H1 (cell line): ENCODE data around the gene UNK. TPM values are rescaled to one million over a fixed set of nuclear protein-coding genes. Genes with fewer than 3 reads are reported as not detected.

Source experiments
- CTCF ChIA-PET: fragments of 300-600 bp; sonication (Branson Sonifier 250); formaldehyde crosslinking; loops from one replicate; lab custom pipeline; 2021; ENCODE audit not compliant: partially characterized antibody; lab: Charles Lee
- POLR2A ChIA-PET: fragments of 300-600 bp; sonication (Branson Sonifier 250); formaldehyde crosslinking; loops from one replicate; lab custom pipeline; 2021; ENCODE audit warnings: inconsistent platforms; ENCODE audit not compliant: partially characterized antibody; lab: Charles Lee
- DNase-seq, 2 experiments: peaks; one replicate each; pipeline versions ENCODE4 v3.0.0 to v3.0.0-alpha.2; 2010 to 2022; ENCODE audit warnings: low spot score in 2 of 2, low read depth in 1 of 2, mixed read lengths in 1 of 2
- FAIRE-seq: peaks from 2 replicates; lab custom pipeline; 2011; peaks lifted over from hg19 to GRCh38; lab: Jason Lieb, UNC
- H2AFZ ChIP-seq: 2 replicates; pipeline ENCODE4 v1.8.1; 2012; ENCODE audit warnings: low read length, inconsistent platforms
- H2AK5ac ChIP-seq: 2 replicates; pipeline ENCODE4 v1.6.1; 2013; ENCODE audit warnings: low read depth, low read length
- H2BK120ac ChIP-seq: replicated peaks from 2 replicates; pipeline ENCODE3; 2013; ENCODE audit warnings: low read depth, low read length, inconsistent platforms
- H2BK12ac ChIP-seq: 2 replicates; pipeline ENCODE4 v1.6.1; 2013; ENCODE audit warnings: low read depth, low read length
- H2BK15ac ChIP-seq: 2 replicates; pipeline ENCODE4 v1.6.1; 2013; ENCODE audit warnings: low read length
- H2BK20ac ChIP-seq: 2 replicates; pipeline ENCODE4 v1.6.1; 2013; ENCODE audit warnings: low read length
- H2BK5ac ChIP-seq: 2 replicates; pipeline ENCODE4 v1.6.1; 2013; ENCODE audit warnings: low read depth, low read length
- H3K14ac ChIP-seq: 2 replicates; pipeline ENCODE4 v1.6.1; 2013; ENCODE audit warnings: inconsistent platforms; ENCODE audit not compliant: insufficient read length
- H3K18ac ChIP-seq: 2 replicates; pipeline ENCODE4 v1.6.1; 2013; ENCODE audit warnings: low read length; ENCODE audit errors: extremely low read depth
- H3K23ac ChIP-seq: 2 replicates; pipeline ENCODE4 v1.6.1; 2013; ENCODE audit warnings: inconsistent platforms; ENCODE audit not compliant: insufficient read length
- H3K23me2 ChIP-seq: 2 replicates; pipeline ENCODE4 v1.6.1; 2013; ENCODE audit warnings: low read depth, low read length
- H3K27ac ChIP-seq: 2 replicates; pipeline ENCODE4 v1.6.1; 2011; ENCODE audit warnings: low read depth, low read length, inconsistent platforms
- H3K27me3 ChIP-seq, 4 experiments: replicated peaks in 1 of 4; 1 replicate in 1 of 4; 2 replicates in 3 of 4; pipeline versions ENCODE4 v1.6.1 to v1.8.1; 2011 to 2013; ENCODE audit warnings: low read length in 3 of 4, mild to moderate bottlenecking in 3 of 4, inconsistent platforms in 2 of 4, mixed read lengths in 2 of 4, moderate library complexity in 1 of 4; ENCODE audit not compliant: control insufficient read depth in 3 of 4, insufficient read depth in 3 of 4; ENCODE audit errors: extremely low read depth in 1 of 4
- H3K36me3 ChIP-seq, 4 experiments: 2 replicates each; pipeline versions ENCODE4 v1.6.1 to v1.8.1; 2011 to 2013; ENCODE audit warnings: mild to moderate bottlenecking in 4 of 4, low read length in 3 of 4, moderate library complexity in 2 of 4, control low read depth in 1 of 4, inconsistent platforms in 1 of 4; ENCODE audit not compliant: insufficient read depth in 4 of 4, control insufficient read depth in 2 of 4
- H3K4ac ChIP-seq: replicated peaks from 2 replicates; pipeline ENCODE3; 2013; ENCODE audit warnings: low read length, low read depth, mixed read lengths, inconsistent platforms; ENCODE audit not compliant: insufficient read length
- H3K4me1 ChIP-seq, 4 experiments: replicated peaks in 1 of 4; 1 replicate in 1 of 4; 2 replicates in 3 of 4; pipeline versions ENCODE4 v1.6.1 to v1.8.1; 2011 to 2013; ENCODE audit warnings: low read length in 3 of 4, inconsistent platforms in 2 of 4, mixed read lengths in 1 of 4; ENCODE audit not compliant: insufficient read depth in 4 of 4, control insufficient read depth in 3 of 4
- H3K4me2 ChIP-seq, 2 experiments: 2 replicates each; pipeline versions ENCODE4 v1.6.1 to v1.8.1; 2011 to 2013; ENCODE audit warnings: low read depth in 2 of 2, low read length in 2 of 2, control low read depth in 1 of 2, inconsistent platforms in 1 of 2, mild to moderate bottlenecking in 1 of 2; ENCODE audit not compliant: insufficient read depth in 1 of 2
- H3K4me3 ChIP-seq, 4 experiments: fragments of 200-600, 300-600 bp in 1 of 4; sonication (generic), shearing (Covaris generic), sonication (Bioruptor Twin) in 1 of 4; 2 replicates each; pipeline versions ENCODE4 v1.5.1 to v1.8.1; 2011 to 2016; ENCODE audit warnings: low read length in 4 of 4, low read depth in 3 of 4, control low read depth in 2 of 4, inconsistent platforms in 2 of 4, mild to moderate bottlenecking in 2 of 4, mixed read lengths in 1 of 4, moderate library complexity in 1 of 4; ENCODE audit not compliant: insufficient read depth in 2 of 4; ENCODE audit errors: extremely low read depth in 1 of 4
- H3K56ac ChIP-seq: replicated peaks from 2 replicates; pipeline ENCODE3; 2013; ENCODE audit warnings: low read depth, mild to moderate bottlenecking, mixed read lengths, low read length, inconsistent platforms; ENCODE audit not compliant: insufficient read length
- H3K79me1 ChIP-seq: 2 replicates; pipeline ENCODE4 v1.6.1; 2013; ENCODE audit warnings: low read depth, low read length, control low read depth
- H3K79me2 ChIP-seq, 2 experiments: 2 replicates each; pipeline versions ENCODE4 v1.6.1 to v1.8.1; 2012 to 2013; ENCODE audit warnings: low read length in 2 of 2, mild to moderate bottlenecking in 2 of 2, inconsistent platforms in 1 of 2; ENCODE audit not compliant: insufficient read depth in 2 of 2, control insufficient read depth in 1 of 2
- H3K9ac ChIP-seq, 4 experiments: replicated peaks in 1 of 4; 1 replicate in 1 of 4; 2 replicates in 3 of 4; pipeline versions ENCODE4 v1.6.1 to v1.8.1; 2011 to 2013; ENCODE audit warnings: low read depth in 3 of 4, low read length in 3 of 4, control low read depth in 2 of 4, mild to moderate bottlenecking in 2 of 4, moderate library complexity in 2 of 4, inconsistent platforms in 1 of 4; ENCODE audit errors: extremely low read depth in 1 of 4
- H3K9me3 ChIP-seq, 2 experiments: 2 replicates each; pipeline versions ENCODE4 v1.6.1 to v1.8.1; 2012 to 2013; ENCODE audit warnings: mild to moderate bottlenecking in 2 of 2, moderate library complexity in 2 of 2, control low read depth in 1 of 2, inconsistent platforms in 1 of 2, low read depth in 1 of 2, low read length in 1 of 2, mixed read lengths in 1 of 2; ENCODE audit not compliant: insufficient read depth in 2 of 2
- H4K20me1 ChIP-seq, 2 experiments: replicated peaks in 1 of 2; 2 replicates each; pipeline versions ENCODE3 to v1.8.1; 2011 to 2013; ENCODE audit warnings: inconsistent platforms in 2 of 2, low read length in 2 of 2, mild to moderate bottlenecking in 1 of 2; ENCODE audit not compliant: insufficient read depth in 2 of 2, control insufficient read depth in 1 of 2
- H4K5ac ChIP-seq: 2 replicates; pipeline ENCODE4 v1.6.1; 2013; ENCODE audit warnings: low read length, low read depth, mixed read lengths, inconsistent platforms; ENCODE audit not compliant: insufficient read length
- H4K8ac ChIP-seq: 2 replicates; pipeline ENCODE4 v1.8.0; 2013; ENCODE audit warnings: mild to moderate bottlenecking, moderate library complexity, low read length, inconsistent platforms; ENCODE audit not compliant: insufficient read depth; ENCODE audit errors: extremely low read depth
- H4K91ac ChIP-seq: replicated peaks from 2 replicates; pipeline ENCODE3; 2013; ENCODE audit warnings: low read length, mixed read lengths, inconsistent platforms; ENCODE audit not compliant: insufficient read length
- BACH1 ChIP-seq: IDR thresholded peaks from 2 replicates; pipeline ENCODE4 v1.6.1; 2012; ENCODE audit warnings: low read length, improper control_type of control experiment
- CBX8 ChIP-seq: fragments of 300-800, 300-1000 bp; sonication (generic); IDR thresholded peaks from 2 replicates; pipeline ENCODE4 v1.7.1; 2016; ENCODE audit warnings: low read depth, low read length, borderline replicate concordance
- NANOG ChIP-seq: IDR thresholded peaks from 2 replicates; pipeline ENCODE4 v1.6.1; 2011; ENCODE audit warnings: low read length, low read depth, mild to moderate bottlenecking, inconsistent platforms; ENCODE audit not compliant: insufficient read depth, poor library complexity, severe bottlenecking
- RFX5 ChIP-seq: IDR thresholded peaks from 2 replicates; pipeline ENCODE4 v1.6.1; 2011; ENCODE audit warnings: low read depth, low read length, improper control_type of control experiment, borderline replicate concordance
- RNF2 ChIP-seq: fragments of 200-900, 300-1000 bp; sonication (generic); IDR thresholded peaks from 2 replicates; pipeline ENCODE4 v1.7.1; 2016; ENCODE audit warnings: borderline replicate concordance, low read depth, mild to moderate bottlenecking, antibody characterized with exemption, low read length; ENCODE audit not compliant: poor library complexity, severe bottlenecking; ENCODE audit errors: missing control alignments
- SIN3A ChIP-seq, 2 experiments: IDR thresholded peaks in 1 of 2; conservative IDR thresholded peaks in 1 of 2; 2 replicates each; pipeline ENCODE4 v1.6.1; 2011 to 2012; ENCODE audit warnings: low read length in 2 of 2, improper control_type of control experiment in 1 of 2, low read depth in 1 of 2, mild to moderate bottlenecking in 1 of 2
- SP1 ChIP-seq: IDR thresholded peaks from 2 replicates; pipeline ENCODE4 v1.6.1; 2011; ENCODE audit warnings: low read depth, low read length
- SP4 ChIP-seq: IDR thresholded peaks from 2 replicates; pipeline ENCODE4 v1.6.1; 2012; ENCODE audit warnings: low read length, inconsistent platforms
- TEAD4 ChIP-seq: IDR thresholded peaks from 2 replicates; pipeline ENCODE4 v1.6.1; 2012; ENCODE audit warnings: low read depth, low read length, inconsistent platforms, mixed read lengths
- ZNF274 ChIP-seq: IDR thresholded peaks from 2 replicates; pipeline ENCODE4 v1.7.0; 2012; ENCODE audit warnings: low read length, borderline replicate concordance; ENCODE audit errors: extremely low read depth
- WGBS, 2 experiments: shearing (Covaris generic) in 1 of 2; methylation state at CpG; one replicate each; pipeline versions ENCODE4 v1.1.6 to v1.1.7; 2013 to 2015; ENCODE audit warnings: low lambda C conversion rate in 2 of 2, mixed read lengths in 2 of 2, inconsistent platforms in 1 of 2, low coverage in 1 of 2, missing lambda C conversion rate in 1 of 2; ENCODE audit not compliant: insufficient replicate concordance in 2 of 2, insufficient coverage in 1 of 2, insufficient read length in 1 of 2; ENCODE audit errors: extremely low coverage in 1 of 2, missing lambda C conversion rate in 1 of 2; 5-methylcytosine and 5-hydroxymethylcytosine counted together
- polyA plus RNA-seq, 7 experiments: library from polyadenylated mRNA; depleted of rRNA in 3 of 7; stranded (reverse) in 5 of 7; unstranded in 2 of 7; fragments of >200 nt in 5 of 7; fragments of 200-250 nt in 2 of 7; gene quantifications; 1 replicate in 5 of 7; 2 replicates in 1 of 7; 4 replicates in 1 of 7; pipeline versions ENCODE4 v1.2.1 to v1.2.3, GENCODE V29; 2011 to 2013; ENCODE audit warnings: missing spikeins in 2 of 7, mixed read lengths in 2 of 7
- total RNA-seq: library from RNA; stranded (reverse); fragmentation: NEBNext Ultra II Directional; extraction: Animal tissue kit (Norgen Biotek cat#: 25700); gene quantifications from 2 replicates; pipeline ENCODE4 v1.2.1, GENCODE V29; 2021

Gene UNK
- total and polyA plus RNA-seq, 2 of the 8 experiments (the other 6 are each of a cell fraction or from before 2014, with no cell fraction given): 24.2 to 33.3 TPM

GRCh38 chr17:75825149-75825552 lies 40.5 kb downstream of the UNK start:
- POLR2A ChIA-PET: interaction anchor here (0.6 to 16.0 kb wide), 4 partner anchors 10 to 275 kb away, joined by 3 to 216 read pairs (median 36); partner anchors contain the start of gene UNK
- TF ChIP-seq SP1 (no peak), CBX8 (no peak), RNF2 (no peak), BACH1 (no peak), TEAD4 (no peak), SIN3A (conservative IDR thresholded peaks at IDR 0.05 in 1 of 2, IDR thresholded peaks at IDR 0.05 in 1 of 2; ENCODE audit: low read depth in 1 of 2, low read length in 2 of 2) (no peak), SP4 (no peak), NANOG (no peak), RFX5 (no peak), ZNF274 (no peak)
- TF ChIP-seq, all 59 proteins: peak for 0
- WGBS, 2 experiments: 96% methylated on average over 8 of the region's 13 CpGs; no CpG with 5 or more reads in 1 of the 2 experiments
- H4K8ac ChIP-seq: no peak overlapping the region
- H2BK20ac ChIP-seq: no peak overlapping the region
- no peak overlapping the region for H3K4me2 ChIP-seq
- H3K14ac ChIP-seq: no peak overlapping the region
- no peaks in the 10 kb centered on the region for H3K27me3 ChIP-seq
- no peak overlapping the region for H2BK12ac ChIP-seq
- H2AFZ ChIP-seq: no peak overlapping the region
- H3K79me1 ChIP-seq: 0 out of 2 replicates have a peak, but pooled peaks cover 2% of the 10 kb centered on the region
- H2BK15ac ChIP-seq: no peak overlapping the region
- no peak overlapping the region for H3K4me3 ChIP-seq
- H3K4me1 ChIP-seq: peaks cover 0 to 13% (median 9%) of the 10 kb centered on the region in 4 experiments; a peak in 6 of 7 replicates
- CTCF ChIA-PET: interaction anchor here (1.1 to 21.9 kb wide), 8 partner anchors 9 to 72 kb away, joined by 3 to 563 read pairs (median 22); partner anchors contain the start of genes GALK1, UNC13D and WBP2
- no peak overlapping the region for H4K91ac ChIP-seq
- no peak overlapping the region for H2BK5ac ChIP-seq
- peaks cover 2% of the 10 kb centered on the region; the same call in 1 of the 2 replicates for H3K23me2 ChIP-seq
- peaks cover 14 to 27% (median 24%) of the 10 kb centered on the region in 4 experiments for H3K36me3 ChIP-seq
- H2AK5ac ChIP-seq: no peak overlapping the region
- no peak overlapping the region for H2BK120ac ChIP-seq
- H4K5ac ChIP-seq: no peak overlapping the region
- H4K20me1 ChIP-seq: peaks cover 0 to 4% of the 10 kb centered on the region in 2 experiments
- no peak overlapping the region for H3K56ac ChIP-seq
- FAIRE-seq (no peak), DNase-seq (no peak)
- H3K18ac ChIP-seq: no peak overlapping the region
- H3K27ac ChIP-seq: no peak overlapping the region
- H3K4ac ChIP-seq: no peak overlapping the region
- H3K79me2 ChIP-seq: no peaks in the 10 kb centered on the region
- no peaks in the 10 kb centered on the region for H3K9me3 ChIP-seq
- H3K9ac ChIP-seq: no peak overlapping the region
- H3K23ac ChIP-seq: no peak overlapping the region
